HPDE6-E6E7 (cell line): ENCODE results near the gene TNFAIP8L1.
"Not testable (repeated sequence)": the region's sequence is repeated elsewhere in the genome, so short reads cannot be mapped to it uniquely, and the experiment has no call there.

Source experiments
- DNase-seq: peaks from one replicate; pipeline ENCODE4 v3.0.0; 2011; ENCODE audit warnings: missing footprints; ENCODE audit errors: extremely low spot score

Gene TNFAIP8L1

DNA sequence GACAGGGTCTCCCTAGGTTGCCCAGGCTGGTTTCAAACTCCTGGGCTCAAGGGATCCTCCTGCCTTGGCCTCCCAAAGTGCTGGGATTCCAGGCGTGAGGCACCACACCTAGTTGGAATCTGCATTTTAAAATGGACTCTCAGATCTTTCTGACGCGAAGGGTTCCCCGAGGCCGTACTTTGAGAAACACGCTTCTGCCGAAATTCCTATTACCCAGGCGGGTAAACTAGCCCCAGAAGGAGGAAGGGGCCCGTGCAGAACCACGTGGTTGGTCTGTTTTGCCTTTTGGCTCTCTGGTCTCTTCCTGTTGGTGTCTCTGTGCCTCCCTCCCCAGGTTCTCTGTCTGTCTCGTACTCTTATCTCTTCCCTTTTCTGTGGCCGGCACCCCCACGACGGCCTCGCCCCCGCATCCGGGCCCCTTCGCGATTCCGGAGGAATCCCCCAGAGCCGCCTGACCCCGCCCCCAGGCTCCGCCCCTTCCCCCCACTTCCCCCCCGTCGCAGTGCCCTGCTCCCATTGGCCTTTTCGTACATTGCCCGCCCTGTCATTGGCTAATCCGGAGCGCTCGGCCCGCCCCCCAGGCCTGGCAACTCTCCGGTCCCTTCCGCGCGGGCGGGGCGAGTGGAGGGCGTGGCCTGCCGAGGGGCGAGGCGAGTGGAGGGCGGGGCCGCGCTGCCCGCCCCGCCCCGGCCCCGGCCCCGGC is at the start of gene TNFAIP8L1:
Gene TNFAIP8L1 (plus strand): TSS at position 689 of the 703 bp plus-strand sequence. CDS start 12,354 bp downstream, outside the sequence.
- DNase-seq = peak; percentile 96

- DNase-seq = no peak
Measured at GRCh38 chr19:4589579-4590410, 49.5 kb upstream of the TNFAIP8L1 start.

- DNase-seq = no peak
Measured at GRCh38 chr19:4590559-4590958, 48.8 kb upstream of the TNFAIP8L1 start.

GRCh38 chr19:4591320-4591719 is 48.0 kb upstream of the TNFAIP8L1 start:
- no peak for DNase-seq

- no peak for DNase-seq
Measured at GRCh38 chr19:4592445-4592844, 46.9 kb upstream of the TNFAIP8L1 start.

DNA sequence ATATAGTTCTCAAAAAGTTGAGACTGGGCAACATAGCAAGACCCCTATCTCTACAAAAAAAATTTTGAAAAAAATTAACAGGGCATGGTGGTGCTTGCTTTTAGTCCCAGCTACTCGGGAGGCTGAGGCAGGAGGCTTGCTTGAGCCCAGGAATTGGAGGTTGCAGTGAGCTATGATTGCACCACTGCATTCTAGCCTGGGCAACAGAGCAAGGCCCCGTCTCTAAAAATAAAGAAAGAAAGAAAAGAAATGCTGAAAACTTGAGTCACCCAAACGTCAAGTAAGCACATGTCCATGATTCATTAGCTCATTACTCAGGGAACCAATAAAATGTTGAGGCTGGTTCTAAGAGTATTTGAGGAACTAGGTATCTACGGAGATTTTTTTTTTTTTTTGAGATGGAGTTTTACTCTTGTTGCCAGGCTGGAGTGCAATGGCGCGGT is 45.9 kb upstream of the TNFAIP8L1 start:
- DNase-seq = peak; percentile 79

DNA sequence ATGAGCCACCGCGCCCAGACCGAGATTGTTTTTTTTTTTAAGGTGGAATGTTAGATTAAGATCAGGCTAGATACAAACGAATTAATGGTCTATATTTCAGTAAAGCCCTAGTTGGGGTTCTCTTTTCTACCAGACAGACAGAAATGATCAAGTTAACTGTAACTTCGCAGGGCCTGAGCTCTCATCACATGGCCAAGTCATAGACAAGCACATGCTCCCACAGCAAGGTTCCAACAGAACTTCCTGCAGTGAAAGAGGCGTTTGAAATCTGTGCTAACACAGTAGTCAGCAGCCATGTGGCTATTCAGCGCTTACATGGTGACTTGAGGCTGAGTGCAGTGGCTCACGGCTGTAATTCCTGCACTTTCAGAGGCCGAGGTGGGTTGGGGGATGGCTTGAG is 45.1 kb upstream of the TNFAIP8L1 start:
- DNase-seq = no peak

DNA sequence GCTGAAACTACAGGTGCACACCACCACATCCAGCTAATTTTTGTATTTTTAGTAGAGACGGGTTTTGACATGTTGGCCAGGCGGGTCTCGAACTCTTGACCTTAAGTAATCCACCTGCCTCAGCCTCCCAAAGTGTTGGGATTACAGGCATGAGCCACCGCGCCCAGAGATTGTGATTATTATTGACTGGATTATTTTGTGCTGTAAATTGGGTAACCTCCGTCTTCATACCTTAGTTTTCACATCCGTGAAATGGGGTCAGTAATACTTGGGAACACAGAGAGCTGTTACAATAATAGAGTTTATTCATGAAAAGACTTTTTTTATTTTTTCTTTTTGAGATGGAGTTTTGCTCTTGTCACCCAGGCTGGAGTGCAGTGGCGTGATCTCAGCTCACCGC is 44.2 kb upstream of the TNFAIP8L1 start:
- DNase-seq = not testable (repeated sequence)

GRCh38 chr19:4596033-4596904 is 43.0 kb upstream of the TNFAIP8L1 start:
- no peak for DNase-seq

DNA sequence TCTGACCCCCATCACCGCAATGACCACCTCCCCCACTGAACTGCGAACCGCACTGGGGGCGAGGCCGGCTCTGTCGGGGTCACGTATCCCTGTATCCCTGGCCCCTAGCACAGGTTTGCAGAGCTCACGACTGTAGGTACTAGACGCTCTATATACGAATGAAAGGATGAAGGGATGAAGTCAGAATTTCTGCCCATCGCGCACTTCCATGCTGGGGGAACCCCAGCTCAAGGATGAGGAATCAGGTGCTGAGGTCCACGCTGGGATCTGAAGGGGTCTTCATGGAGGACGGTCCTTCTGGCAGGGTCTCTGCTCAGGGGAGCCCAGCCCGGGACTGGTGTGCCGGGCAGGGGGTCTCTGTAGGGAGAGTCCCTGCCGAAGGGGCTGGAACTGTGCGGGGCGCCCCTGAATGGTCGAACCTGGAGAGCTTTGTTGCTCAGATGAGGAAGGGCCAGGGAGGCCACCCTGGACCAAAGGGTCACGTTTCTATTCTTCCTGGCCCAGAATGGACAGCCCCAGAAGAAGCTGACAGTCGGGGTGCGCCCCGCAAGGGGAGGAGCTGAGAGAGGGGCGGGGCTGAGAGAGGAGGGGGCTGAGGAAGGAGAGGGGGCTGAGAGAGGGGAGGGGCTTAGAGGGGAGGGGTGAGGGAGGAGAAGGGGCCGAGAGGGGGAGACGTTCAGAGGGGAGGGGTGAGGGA is 41.9 kb upstream of the TNFAIP8L1 start:
- DNase-seq = peak; percentile 49

- DNase-seq = peak; percentile 64
Measured at GRCh38 chr19:4597975-4598671, 41.2 kb upstream of the TNFAIP8L1 start.

GRCh38 chr19:4598712-4599111 is 40.6 kb upstream of the TNFAIP8L1 start:
- no peak for DNase-seq

DNA sequence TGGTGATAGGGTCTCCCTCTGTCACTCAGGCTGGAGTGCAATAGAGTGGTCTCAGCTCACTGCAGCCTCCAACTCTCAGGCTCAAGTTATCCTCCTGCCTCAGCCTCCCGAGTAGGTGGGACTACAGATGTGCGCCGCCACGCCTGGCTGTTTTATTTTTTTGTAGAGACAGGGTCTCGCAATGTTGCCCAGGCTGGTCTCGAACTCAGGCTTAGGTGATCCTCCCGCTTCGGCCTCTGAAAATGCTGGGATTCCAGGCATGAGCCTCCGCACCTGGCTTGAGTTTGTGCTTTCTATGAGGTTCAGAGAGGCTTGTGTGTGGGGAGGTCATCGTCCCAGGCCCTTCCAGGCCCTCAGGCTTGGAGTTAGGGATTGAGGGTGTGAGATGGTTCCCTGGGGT is 39.2 kb upstream of the TNFAIP8L1 start:
- DNase-seq = no peak

- DNase-seq = no peak
Measured at GRCh38 chr19:4600893-4601292, 38.4 kb upstream of the TNFAIP8L1 start.

DNA sequence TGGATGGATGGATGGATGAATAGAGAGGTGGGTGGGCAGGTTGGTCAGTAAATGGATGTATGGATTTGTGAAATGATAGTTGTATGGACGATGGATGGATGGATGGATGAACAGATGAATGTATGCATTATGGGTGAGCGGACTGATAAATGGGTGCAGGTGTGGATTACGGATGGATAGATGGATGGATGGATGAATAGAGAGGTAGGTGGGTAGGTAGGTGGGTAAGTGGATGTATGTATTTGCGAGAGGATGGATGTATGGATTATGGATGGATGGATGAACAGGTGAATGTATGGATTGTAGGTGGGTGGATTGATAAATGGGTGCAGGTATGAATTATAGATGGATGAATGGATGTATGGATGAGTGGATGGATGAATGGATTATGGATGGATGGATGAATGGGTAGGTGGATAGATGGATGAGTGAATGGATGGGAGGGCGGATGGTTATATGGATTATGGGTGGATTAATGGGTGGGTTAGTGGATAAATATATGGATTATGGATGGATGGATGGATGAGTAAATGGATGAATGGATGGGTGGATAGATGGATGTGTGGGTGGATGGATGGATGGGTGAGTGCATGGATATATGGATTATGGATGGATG is 37.0 kb upstream of the TNFAIP8L1 start:
- no peak for DNase-seq

DNA sequence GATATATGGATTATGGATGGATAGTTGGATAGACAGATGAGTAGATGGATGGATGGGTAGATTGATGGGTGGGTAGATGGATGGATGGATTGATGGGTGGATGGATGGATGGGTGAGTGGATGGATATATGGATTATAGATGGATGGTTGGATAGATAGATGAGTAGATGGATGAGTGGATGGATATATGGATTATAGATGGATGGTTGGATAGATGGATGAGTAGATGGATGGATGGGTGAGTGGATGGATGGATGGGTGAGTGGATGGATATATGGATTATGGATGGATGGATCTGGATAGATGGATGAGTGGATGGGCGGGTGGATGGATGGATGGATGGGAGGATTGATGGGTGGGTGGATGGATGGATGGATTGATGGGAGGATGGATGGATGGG is 36.4 kb upstream of the TNFAIP8L1 start:
- DNase-seq = no peak

DNA sequence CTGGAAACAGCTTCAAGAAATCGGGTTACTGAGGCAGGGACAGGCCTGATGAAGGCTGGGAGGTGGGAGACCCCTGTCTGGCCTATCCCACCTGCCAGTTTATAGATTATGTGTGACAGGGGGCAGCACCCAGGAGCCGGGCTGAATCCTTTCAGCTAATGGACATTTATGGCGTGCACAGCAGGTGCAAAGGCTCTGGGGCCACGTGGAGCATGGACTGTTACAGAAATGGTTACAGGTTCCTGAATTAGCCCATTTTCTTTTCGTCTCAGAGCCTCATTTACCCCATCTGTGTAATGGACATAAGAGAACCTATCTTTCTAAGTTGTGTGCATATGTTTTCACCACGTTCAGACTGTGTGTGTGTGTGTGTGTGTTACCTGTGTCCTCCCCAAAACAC is 34.4 kb upstream of the TNFAIP8L1 start:
- DNase-seq = no peak

- DNase-seq = no peak
Measured at GRCh38 chr19:4606181-4606580, 33.1 kb upstream of the TNFAIP8L1 start.

GRCh38 chr19:4606921-4607678 is 32.2 kb upstream of the TNFAIP8L1 start:
- DNase-seq = no peak
